Erythroblast (primary cell): ENCODE data around the gene TSPOAP1.

Experiments used
- GATA1 ChIP-seq: IDR thresholded peaks from 2 replicates; pipeline ENCODE4 v1.6.1; 2011; ENCODE audit warnings: low read depth, mild to moderate bottlenecking, control low read depth, low read length, moderate library complexity
- POLR2A ChIP-seq: IDR thresholded peaks from 2 replicates; pipeline ENCODE4 v1.6.1; 2011; ENCODE audit warnings: mild to moderate bottlenecking, low read length

DNA sequence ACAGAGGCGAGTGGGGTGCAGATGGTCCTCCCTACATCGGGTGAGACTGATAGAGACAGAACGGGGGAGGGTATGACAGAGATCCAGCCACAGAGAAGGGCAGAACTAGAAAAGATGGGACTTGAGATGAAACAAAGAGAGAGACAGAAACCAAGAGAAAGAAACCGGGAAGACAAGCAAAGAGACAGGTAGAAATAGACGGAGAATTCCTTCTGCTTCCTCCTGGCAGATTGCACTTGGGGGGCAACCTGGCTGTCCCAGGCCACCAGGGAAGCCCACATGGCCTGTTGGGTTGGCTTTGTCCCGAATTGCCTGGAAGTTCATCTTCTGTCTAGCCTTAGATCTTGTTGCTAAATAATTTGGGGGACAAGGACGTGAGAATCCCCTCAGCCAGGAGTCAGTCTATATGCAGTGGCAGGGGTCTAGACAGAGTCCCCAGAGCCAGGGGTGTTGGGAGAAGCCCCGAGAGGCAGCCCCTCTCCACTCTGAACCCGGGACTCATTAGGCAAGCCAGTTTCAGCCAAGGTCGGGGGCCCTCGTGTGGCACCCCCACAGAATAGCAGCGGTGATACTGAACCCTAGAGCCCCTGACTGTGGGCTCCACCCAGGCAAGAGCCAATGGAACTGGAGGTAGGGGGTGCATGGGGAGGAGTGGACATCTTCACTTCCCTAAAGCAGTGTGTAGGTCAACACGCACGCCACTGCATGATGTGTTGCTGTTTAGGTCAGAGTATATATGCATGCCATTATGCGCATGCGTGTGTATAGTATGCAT is 627 bp upstream of the TSPOAP1 start:
- TF ChIP-seq POLR2A (peak; percentile 98), GATA1 (no peak)
